ENCODE measurements around the gene CST6.
"Not testable (repeated sequence)": the region's sequence is repeated elsewhere in the genome, so short reads cannot be mapped to it uniquely, and the experiment has no call there.

Gene CST6

GRCh38 chr11:65987336-65987735 is 24.5 kb upstream of the CST6 start:
- DNase-seq = no peak

- peak; percentile 99 for DNase-seq
These were observed 22.8 kb upstream of the CST6 start for GRCh38 chr11:65988791-65989592.

GRCh38 chr11:65992056-65992455 is 19.8 kb upstream of the CST6 start:
- no peak for DNase-seq

GRCh38 chr11:65997286-65997685 is 14.5 kb upstream of the CST6 start:
- no peak for DNase-seq

GRCh38 chr11:66001942-66002647 is 9.7 kb upstream of the CST6 start, which contains the start of the genes BANF1 and EIF1AD:
Gene BANF1 (plus strand): TSS chr11:66002503. CDS start chr11:66003251, 748 bp downstream.
Gene EIF1AD (minus strand): TSS chr11:66002157. CDS start chr11:66000389, 1,768 bp downstream.
- peak; percentile 99 for DNase-seq

GRCh38 chr11:66002648-66003225 is 9.1 kb upstream of the CST6 start:
- DNase-seq = no peak

- no peak for DNase-seq
These were observed 8.5 kb upstream of the CST6 start for GRCh38 chr11:66003291-66003690.

- no peak for DNase-seq
These were observed 7.6 kb upstream of the CST6 start for GRCh38 chr11:66004186-66004585.

- DNase-seq = no peak
These were observed 5.5 kb upstream of the CST6 start for GRCh38 chr11:66006134-66006890.

GRCh38 chr11:66006891-66007176 is 5.0 kb upstream of the CST6 start:
- no peak for DNase-seq

GRCh38 chr11:66007201-66007634 is 4.6 kb upstream of the CST6 start:
- no peak for DNase-seq

- no peak for DNase-seq
These were observed 3.7 kb upstream of the CST6 start for GRCh38 chr11:66008095-66008467.

GRCh38 chr11:66008468-66009101 is 3.2 kb upstream of the CST6 start:
- no peak for DNase-seq

- not testable (repeated sequence) for DNase-seq
These were observed 1.8 kb upstream of the CST6 start for GRCh38 chr11:66010036-66010435.

- DNase-seq = no peak
These were observed 496 bp upstream of the CST6 start for GRCh38 chr11:66011239-66011784.

- no peak for DNase-seq
These were observed 650 bp downstream of the CST6 start for GRCh38 chr11:66012371-66012945.

- DNase-seq = no peak
These were observed 1.3 kb downstream of the CST6 start for GRCh38 chr11:66012946-66013761.

GRCh38 chr11:66013762-66014100 is 1.9 kb downstream of the CST6 start:
- DNase-seq = no peak

- DNase-seq = no peak
These were observed 3.1 kb downstream of the CST6 start for GRCh38 chr11:66014804-66015453.

- DNase-seq = no peak
These were observed 3.7 kb downstream of the CST6 start for GRCh38 chr11:66015454-66015881.

All from eye (tissue), 1 donor.